Mesenchymal stem cell (in vitro differentiated cells and primary cell): ENCODE data around the gene PRSS21.

Source experiments
- DNase-seq: peaks from one replicate; pipeline ENCODE4 v3.0.0-alpha.2; 2013
- H2AFZ ChIP-seq: one replicate; pipeline ENCODE4 v1.6.1; 2013; ENCODE audit warnings: low read depth, mild to moderate bottlenecking, control low read depth, inconsistent platforms, low read length, moderate library complexity
- H2AK5ac ChIP-seq: 2 replicates; pipeline ENCODE4 v1.6.1; 2013; ENCODE audit warnings: low read length, moderate library complexity, mild to moderate bottlenecking, inconsistent platforms; ENCODE audit not compliant: severe bottlenecking
- H2BK120ac ChIP-seq: one replicate; pipeline ENCODE4 v1.6.1; 2013; ENCODE audit warnings: low read depth, mild to moderate bottlenecking, inconsistent platforms, low read length, moderate library complexity
- H2BK12ac ChIP-seq, 2 experiments: one replicate each; pipeline ENCODE4 v1.6.1; 2013; ENCODE audit warnings: inconsistent platforms in 2 of 2, low read length in 2 of 2, mild to moderate bottlenecking in 2 of 2, moderate library complexity in 2 of 2, control low read depth in 1 of 2
- H2BK15ac ChIP-seq: one replicate; pipeline ENCODE4 v1.6.1; 2013; ENCODE audit warnings: mild to moderate bottlenecking, low read depth, inconsistent platforms; ENCODE audit not compliant: poor library complexity, severe bottlenecking
- H2BK5ac ChIP-seq: 2 replicates; pipeline ENCODE4 v1.6.1; 2013; ENCODE audit warnings: low read depth, mild to moderate bottlenecking, low read length, control low read depth, inconsistent platforms; ENCODE audit not compliant: poor library complexity, severe bottlenecking
- H3K14ac ChIP-seq, 2 experiments: one replicate each; pipeline ENCODE4 v1.6.1; 2013; ENCODE audit warnings: inconsistent platforms in 2 of 2, low read length in 2 of 2, control low read depth in 1 of 2, mild to moderate bottlenecking in 1 of 2, moderate library complexity in 1 of 2
- H3K18ac ChIP-seq, 2 experiments: one replicate each; pipeline ENCODE4 v1.6.1; 2013; ENCODE audit warnings: inconsistent platforms in 2 of 2, low read length in 2 of 2, control low read depth in 1 of 2, low read depth in 1 of 2, mild to moderate bottlenecking in 1 of 2
- H3K23ac ChIP-seq, 2 experiments: one replicate each; pipeline ENCODE4 v1.6.1; 2013; ENCODE audit warnings: inconsistent platforms in 2 of 2, low read length in 2 of 2, mild to moderate bottlenecking in 2 of 2, moderate library complexity in 2 of 2, control low read depth in 1 of 2
- H3K27ac ChIP-seq: 2 replicates; pipeline ENCODE4 v1.5.1; 2013; ENCODE audit warnings: mild to moderate bottlenecking, moderate library complexity, low read length, control low read depth, inconsistent platforms; ENCODE audit not compliant: poor library complexity, severe bottlenecking
- H3K27me3 ChIP-seq, 2 experiments: 2 replicates each; pipeline versions ENCODE4 v1.6.1 to v1.7.0; 2013; ENCODE audit warnings: low read length in 2 of 2, mild to moderate bottlenecking in 2 of 2, moderate library complexity in 2 of 2, control low read depth in 1 of 2, inconsistent platforms in 1 of 2; ENCODE audit not compliant: control insufficient read depth in 1 of 2, insufficient read depth in 1 of 2
- H3K36me3 ChIP-seq, 2 experiments: 2 replicates each; pipeline versions ENCODE4 v1.6.1 to v1.7.0; 2013; ENCODE audit warnings: low read length in 2 of 2, control low read depth in 1 of 2, inconsistent platforms in 1 of 2, low read depth in 1 of 2, mild to moderate bottlenecking in 1 of 2; ENCODE audit not compliant: insufficient read depth in 2 of 2, control insufficient read depth in 1 of 2
- H3K4ac ChIP-seq, 2 experiments: one replicate each; pipeline ENCODE4 v1.6.1; 2013; ENCODE audit warnings: inconsistent platforms in 2 of 2, low read length in 2 of 2, mild to moderate bottlenecking in 2 of 2, moderate library complexity in 2 of 2, control low read depth in 1 of 2, low read depth in 1 of 2
- H3K4me1 ChIP-seq: 2 replicates; pipeline ENCODE4 v1.6.1; 2013; ENCODE audit warnings: low read depth, low read length, control low read depth; ENCODE audit not compliant: control insufficient read depth, insufficient read depth
- H3K4me2 ChIP-seq: 2 replicates; pipeline ENCODE4 v1.6.1; 2013; ENCODE audit warnings: low read length, mild to moderate bottlenecking, inconsistent platforms; ENCODE audit not compliant: poor library complexity, severe bottlenecking
- H3K4me3 ChIP-seq, 2 experiments: 2 replicates each; pipeline versions ENCODE4 v1.5.1 to v1.7.0; 2013; ENCODE audit warnings: low read length in 2 of 2, mild to moderate bottlenecking in 2 of 2, control low read depth in 1 of 2, low read depth in 1 of 2; ENCODE audit not compliant: insufficient read depth in 1 of 2
- H3K79me1 ChIP-seq: replicated peaks from 2 replicates; pipeline ENCODE4 v1.6.1; 2013; ENCODE audit warnings: mild to moderate bottlenecking, control low read depth, low read length, inconsistent platforms; ENCODE audit not compliant: poor library complexity, severe bottlenecking
- H3K9ac ChIP-seq: 2 replicates; pipeline ENCODE4 v1.7.0; 2013; ENCODE audit warnings: mild to moderate bottlenecking, low read length, moderate library complexity
- H3K9me3 ChIP-seq: 2 replicates; pipeline ENCODE4 v1.7.0; 2013; ENCODE audit warnings: mild to moderate bottlenecking, low read length; ENCODE audit not compliant: control insufficient read depth
- H4K8ac ChIP-seq: one replicate; pipeline ENCODE4 v1.6.1; 2013; ENCODE audit warnings: inconsistent platforms, mild to moderate bottlenecking, low read length, moderate library complexity
- H4K91ac ChIP-seq: one replicate; pipeline ENCODE4 v1.6.1; 2013; ENCODE audit warnings: mild to moderate bottlenecking, low read length, inconsistent platforms
- WGBS: methylation state at CpG from one replicate; pipeline ENCODE4 v1.1.7; 2013; ENCODE audit warnings: mixed read lengths; 5-methylcytosine and 5-hydroxymethylcytosine counted together

The PRSS21 gene

GRCh38 chr16:2808181-2808580, 8.9 kb upstream of the PRSS21 start:
- H3K79me1 ChIP-seq = no peaks in the 10 kb centered on the region
- H2AK5ac ChIP-seq = no peak overlapping the region
- H3K9ac ChIP-seq = no peak overlapping the region
- DNase-seq = no peak
- H2AFZ ChIP-seq = no peak overlapping the region
- peaks cover 6% of the 10 kb centered on the region for H3K4me1 ChIP-seq
- H3K18ac ChIP-seq = no peak overlapping the region
- H4K8ac ChIP-seq = no peak overlapping the region
- H2BK12ac ChIP-seq = no peak overlapping the region
- H3K4me3 ChIP-seq = no peak overlapping the region
- no peak overlapping the region for H3K4ac ChIP-seq
- WGBS = 93% methylated on average over 5 of the region's 7 CpGs
- no peak overlapping the region for H4K91ac ChIP-seq
- H3K23ac ChIP-seq = no peak overlapping the region
- H3K27ac ChIP-seq = no peak overlapping the region
- peaks cover 35 to 73% of the 10 kb centered on the region in 2 experiments for H3K27me3 ChIP-seq
- H3K4me2 ChIP-seq = no peak overlapping the region
- no peak overlapping the region for H2BK15ac ChIP-seq
- no peaks in the 10 kb centered on the region for H3K36me3 ChIP-seq
- H3K9me3 ChIP-seq = peaks cover 37% of the 10 kb centered on the region
- no peak overlapping the region for H3K14ac ChIP-seq
- H2BK120ac ChIP-seq = no peak overlapping the region
- H2BK5ac ChIP-seq = no peak overlapping the region

- no peak overlapping the region for H3K4me3 ChIP-seq
- no peak overlapping the region for H2BK5ac ChIP-seq
- H3K27ac ChIP-seq = no peak overlapping the region
- no peak overlapping the region for H2BK15ac ChIP-seq
- no peak overlapping the region for H4K91ac ChIP-seq
- no peak for DNase-seq
- no peaks in the 10 kb centered on the region for H3K36me3 ChIP-seq
- WGBS = 77% methylated on average over 2 of the region's 3 CpGs
- H2BK12ac ChIP-seq = no peak overlapping the region
- no peak overlapping the region for H3K4me2 ChIP-seq
- H2BK120ac ChIP-seq = no peak overlapping the region
- peaks cover 26% of the 10 kb centered on the region for H3K9me3 ChIP-seq
- H2AFZ ChIP-seq = no peak overlapping the region
- H3K18ac ChIP-seq = no peak overlapping the region
- no peak overlapping the region for H4K8ac ChIP-seq
- no peak overlapping the region for H2AK5ac ChIP-seq
- H3K27me3 ChIP-seq = peaks cover 32 to 72% of the 10 kb centered on the region in 2 experiments
- H3K23ac ChIP-seq = no peak overlapping the region
- H3K14ac ChIP-seq = no peak overlapping the region
- H3K9ac ChIP-seq = no peak overlapping the region
- no peaks in the 10 kb centered on the region for H3K79me1 ChIP-seq
- H3K4me1 ChIP-seq = peaks cover 6% of the 10 kb centered on the region
- H3K4ac ChIP-seq = no peak overlapping the region
Measured at GRCh38 chr16:2809149-2809760, 7.8 kb upstream of the PRSS21 start.

- H3K4me2 ChIP-seq = no peak overlapping the region
- H3K27ac ChIP-seq = no peak overlapping the region
- H2BK120ac ChIP-seq = no peak overlapping the region
- H3K9me3 ChIP-seq = peaks cover 12% of the 10 kb centered on the region
- H3K27me3 ChIP-seq = peaks cover 40 to 73% of the 10 kb centered on the region in 2 experiments
- H3K9ac ChIP-seq = no peak overlapping the region
- no peaks in the 10 kb centered on the region for H3K36me3 ChIP-seq
- H3K4ac ChIP-seq = no peak overlapping the region
- no peak overlapping the region for H3K14ac ChIP-seq
- DNase-seq = no peak
- no peak overlapping the region for H3K4me3 ChIP-seq
- no peak overlapping the region for H4K91ac ChIP-seq
- H2BK15ac ChIP-seq = no peak overlapping the region
- 80% methylated on average over 6 of the region's 6 CpGs for WGBS
- no peak overlapping the region for H3K23ac ChIP-seq
- no peak overlapping the region for H4K8ac ChIP-seq
- no peak overlapping the region for H2AFZ ChIP-seq
- peaks cover 6% of the 10 kb centered on the region for H3K4me1 ChIP-seq
- H3K79me1 ChIP-seq = no peaks in the 10 kb centered on the region
- H2AK5ac ChIP-seq = no peak overlapping the region
- no peak overlapping the region for H2BK5ac ChIP-seq
- H2BK12ac ChIP-seq = no peak overlapping the region
- no peak overlapping the region for H3K18ac ChIP-seq
Measured at GRCh38 chr16:2810651-2811050, 6.4 kb upstream of the PRSS21 start.

GRCh38 chr16:2811703-2812471, 5.2 kb upstream of the PRSS21 start:
- Histone ChIP-seq H3K27me3 (peaks cover 33 to 73% of the 10 kb centered on the region in 2 experiments), H3K4me3 (no peak overlapping the region), H3K4me2 (no peak overlapping the region), H3K23ac (no peak overlapping the region), H3K9me3 (peaks cover 4% of the 10 kb centered on the region), H3K14ac (no peak overlapping the region), H2BK5ac (no peak overlapping the region), H4K8ac (peak overlapping the region; percentile 75), H2AK5ac (no peak overlapping the region), H3K4me1 (peaks cover 6% of the 10 kb centered on the region), H2AFZ (no peak overlapping the region), H3K9ac (no peak overlapping the region), H3K79me1 (no peaks in the 10 kb centered on the region), H2BK12ac (no peak overlapping the region), H3K18ac (no peak overlapping the region), H3K4ac (peak overlapping the region in 1 of 2 experiments; percentile 6), H2BK120ac (no peak overlapping the region), H4K91ac (peak overlapping the region; percentile 59), H2BK15ac (no peak overlapping the region), H3K36me3 (no peaks in the 10 kb centered on the region), H3K27ac (no peak overlapping the region)
- no peak for DNase-seq
- 72% methylated on average over 15 of the region's 15 CpGs for WGBS
